Measurements from ENCODE around the gene CXCR4. TPM values are rescaled to one million over a fixed set of nuclear protein-coding genes. Genes with fewer than 3 reads are reported as not detected.

Gene CXCR4
- total RNA-seq, 1 experiment from 2014 or later: 1.3 TPM

DNA sequence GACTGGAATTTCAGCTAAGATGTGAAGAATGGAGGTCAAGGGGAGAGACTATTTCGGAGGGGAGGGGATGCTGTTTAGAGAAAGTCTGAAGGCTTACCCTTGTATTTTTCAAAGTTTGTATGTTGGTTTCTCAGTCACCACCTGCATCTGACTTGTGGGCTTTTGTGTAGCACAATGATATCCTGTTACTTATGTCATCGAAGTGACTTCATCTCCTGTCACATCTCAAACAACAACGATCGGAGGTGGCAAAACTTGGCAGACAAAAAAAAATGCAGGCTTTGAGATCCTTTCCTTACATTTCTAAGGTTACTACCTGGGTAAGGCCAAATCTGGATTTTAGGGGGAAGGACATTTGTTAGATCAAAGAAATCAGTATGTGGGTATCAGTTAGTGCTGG, 11.7 kb upstream of the CXCR4 start:
- H3K9me3 Mint-ChIP-seq: no peaks in the 10 kb centered on the region
- ChIA-PET CTCF (no interaction called here), POLR2A (no interaction called here)

More for the DNA sequence above, 11.7 kb upstream of the CXCR4 start:
- no peaks in the 10 kb centered on the region for H3K36me3 Mint-ChIP-seq
- DNase-seq (ENCODE audit: low spot score) (no peak), ATAC-seq (no peak)
- TF ChIP-seq, protein P1, sequence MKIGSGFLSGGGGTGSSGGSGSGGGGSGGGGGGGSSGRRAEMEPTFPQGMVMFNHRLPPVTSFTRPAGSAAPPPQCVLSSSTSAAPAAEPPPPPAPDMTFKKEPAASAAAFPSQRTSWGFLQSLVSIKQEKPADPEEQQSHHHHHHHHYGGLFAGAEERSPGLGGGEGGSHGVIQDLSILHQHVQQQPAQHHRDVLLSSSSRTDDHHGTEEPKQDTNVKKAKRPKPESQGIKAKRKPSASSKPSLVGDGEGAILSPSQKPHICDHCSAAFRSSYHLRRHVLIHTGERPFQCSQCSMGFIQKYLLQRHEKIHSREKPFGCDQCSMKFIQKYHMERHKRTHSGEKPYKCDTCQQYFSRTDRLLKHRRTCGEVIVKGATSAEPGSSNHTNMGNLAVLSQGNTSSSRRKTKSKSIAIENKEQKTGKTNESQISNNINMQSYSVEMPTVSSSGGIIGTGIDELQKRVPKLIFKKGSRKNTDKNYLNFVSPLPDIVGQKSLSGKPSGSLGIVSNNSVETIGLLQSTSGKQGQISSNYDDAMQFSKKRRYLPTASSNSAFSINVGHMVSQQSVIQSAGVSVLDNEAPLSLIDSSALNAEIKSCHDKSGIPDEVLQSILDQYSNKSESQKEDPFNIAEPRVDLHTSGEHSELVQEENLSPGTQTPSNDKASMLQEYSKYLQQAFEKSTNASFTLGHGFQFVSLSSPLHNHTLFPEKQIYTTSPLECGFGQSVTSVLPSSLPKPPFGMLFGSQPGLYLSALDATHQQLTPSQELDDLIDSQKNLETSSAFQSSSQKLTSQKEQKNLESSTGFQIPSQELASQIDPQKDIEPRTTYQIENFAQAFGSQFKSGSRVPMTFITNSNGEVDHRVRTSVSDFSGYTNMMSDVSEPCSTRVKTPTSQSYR (CRISPR knock-in tag; IDR thresholded peaks at IDR 0.05): no peak
- TF ChIP-seq, protein P2, sequence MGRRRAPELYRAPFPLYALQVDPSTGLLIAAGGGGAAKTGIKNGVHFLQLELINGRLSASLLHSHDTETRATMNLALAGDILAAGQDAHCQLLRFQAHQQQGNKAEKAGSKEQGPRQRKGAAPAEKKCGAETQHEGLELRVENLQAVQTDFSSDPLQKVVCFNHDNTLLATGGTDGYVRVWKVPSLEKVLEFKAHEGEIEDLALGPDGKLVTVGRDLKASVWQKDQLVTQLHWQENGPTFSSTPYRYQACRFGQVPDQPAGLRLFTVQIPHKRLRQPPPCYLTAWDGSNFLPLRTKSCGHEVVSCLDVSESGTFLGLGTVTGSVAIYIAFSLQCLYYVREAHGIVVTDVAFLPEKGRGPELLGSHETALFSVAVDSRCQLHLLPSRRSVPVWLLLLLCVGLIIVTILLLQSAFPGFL (CRISPR knock-in tag; IDR thresholded peaks at IDR 0.05; ENCODE audit: borderline replicate concordance): no peak
- TF ChIP-seq CDX4 (CRISPR knock-in tag; IDR thresholded peaks at IDR 0.05; ENCODE audit: borderline replicate concordance) (no peak), ZNF138 (CRISPR knock-in tag; conservative IDR thresholded peaks at IDR 0.05) (no peak), FOXJ3 (CRISPR knock-in tag; IDR thresholded peaks at IDR 0.05; ENCODE audit: borderline replicate concordance) (no peak), ZNF232 (CRISPR knock-in tag; IDR thresholded peaks at IDR 0.05) (no peak), TEAD1 (CRISPR knock-in tag; IDR thresholded peaks at IDR 0.05) (no peak), ZNF317 (CRISPR knock-in tag; IDR thresholded peaks at IDR 0.05; ENCODE audit: borderline replicate concordance, low read depth) (no peak), NR3C1 (CRISPR knock-in tag; conservative IDR thresholded peaks at IDR 0.05; ENCODE audit: low read depth) (no peak), GRHL2 (CRISPR knock-in tag; IDR thresholded peaks at IDR 0.05; ENCODE audit: insufficient replicate concordance, severe bottlenecking) (no peak), CREM (CRISPR knock-in tag; IDR thresholded peaks at IDR 0.05) (no peak), OVOL2 (CRISPR knock-in tag; IDR thresholded peaks at IDR 0.05; ENCODE audit: borderline replicate concordance) (no peak), ZBTB21 (CRISPR knock-in tag; IDR thresholded peaks at IDR 0.05; ENCODE audit: borderline replicate concordance) (no peak)
- TF ChIP-seq, protein P3, sequence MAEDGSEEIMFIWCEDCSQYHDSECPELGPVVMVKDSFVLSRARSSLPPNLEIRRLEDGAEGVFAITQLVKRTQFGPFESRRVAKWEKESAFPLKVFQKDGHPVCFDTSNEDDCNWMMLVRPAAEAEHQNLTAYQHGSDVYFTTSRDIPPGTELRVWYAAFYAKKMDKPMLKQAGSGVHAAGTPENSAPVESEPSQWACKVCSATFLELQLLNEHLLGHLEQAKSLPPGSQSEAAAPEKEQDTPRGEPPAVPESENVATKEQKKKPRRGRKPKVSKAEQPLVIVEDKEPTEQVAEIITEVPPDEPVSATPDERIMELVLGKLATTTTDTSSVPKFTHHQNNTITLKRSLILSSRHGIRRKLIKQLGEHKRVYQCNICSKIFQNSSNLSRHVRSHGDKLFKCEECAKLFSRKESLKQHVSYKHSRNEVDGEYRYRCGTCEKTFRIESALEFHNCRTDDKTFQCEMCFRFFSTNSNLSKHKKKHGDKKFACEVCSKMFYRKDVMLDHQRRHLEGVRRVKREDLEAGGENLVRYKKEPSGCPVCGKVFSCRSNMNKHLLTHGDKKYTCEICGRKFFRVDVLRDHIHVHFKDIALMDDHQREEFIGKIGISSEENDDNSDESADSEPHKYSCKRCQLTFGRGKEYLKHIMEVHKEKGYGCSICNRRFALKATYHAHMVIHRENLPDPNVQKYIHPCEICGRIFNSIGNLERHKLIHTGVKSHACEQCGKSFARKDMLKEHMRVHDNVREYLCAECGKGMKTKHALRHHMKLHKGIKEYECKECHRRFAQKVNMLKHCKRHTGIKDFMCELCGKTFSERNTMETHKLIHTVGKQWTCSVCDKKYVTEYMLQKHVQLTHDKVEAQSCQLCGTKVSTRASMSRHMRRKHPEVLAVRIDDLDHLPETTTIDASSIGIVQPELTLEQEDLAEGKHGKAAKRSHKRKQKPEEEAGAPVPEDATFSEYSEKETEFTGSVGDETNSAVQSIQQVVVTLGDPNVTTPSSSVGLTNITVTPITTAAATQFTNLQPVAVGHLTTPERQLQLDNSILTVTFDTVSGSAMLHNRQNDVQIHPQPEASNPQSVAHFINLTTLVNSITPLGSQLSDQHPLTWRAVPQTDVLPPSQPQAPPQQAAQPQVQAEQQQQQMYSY (CRISPR knock-in tag; IDR thresholded peaks at IDR 0.05): no peak
- TF ChIP-seq, protein P4, sequence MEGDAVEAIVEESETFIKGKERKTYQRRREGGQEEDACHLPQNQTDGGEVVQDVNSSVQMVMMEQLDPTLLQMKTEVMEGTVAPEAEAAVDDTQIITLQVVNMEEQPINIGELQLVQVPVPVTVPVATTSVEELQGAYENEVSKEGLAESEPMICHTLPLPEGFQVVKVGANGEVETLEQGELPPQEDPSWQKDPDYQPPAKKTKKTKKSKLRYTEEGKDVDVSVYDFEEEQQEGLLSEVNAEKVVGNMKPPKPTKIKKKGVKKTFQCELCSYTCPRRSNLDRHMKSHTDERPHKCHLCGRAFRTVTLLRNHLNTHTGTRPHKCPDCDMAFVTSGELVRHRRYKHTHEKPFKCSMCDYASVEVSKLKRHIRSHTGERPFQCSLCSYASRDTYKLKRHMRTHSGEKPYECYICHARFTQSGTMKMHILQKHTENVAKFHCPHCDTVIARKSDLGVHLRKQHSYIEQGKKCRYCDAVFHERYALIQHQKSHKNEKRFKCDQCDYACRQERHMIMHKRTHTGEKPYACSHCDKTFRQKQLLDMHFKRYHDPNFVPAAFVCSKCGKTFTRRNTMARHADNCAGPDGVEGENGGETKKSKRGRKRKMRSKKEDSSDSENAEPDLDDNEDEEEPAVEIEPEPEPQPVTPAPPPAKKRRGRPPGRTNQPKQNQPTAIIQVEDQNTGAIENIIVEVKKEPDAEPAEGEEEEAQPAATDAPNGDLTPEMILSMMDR (IDR thresholded peaks at IDR 0.05): no peak
- TF ChIP-seq, protein P5, sequence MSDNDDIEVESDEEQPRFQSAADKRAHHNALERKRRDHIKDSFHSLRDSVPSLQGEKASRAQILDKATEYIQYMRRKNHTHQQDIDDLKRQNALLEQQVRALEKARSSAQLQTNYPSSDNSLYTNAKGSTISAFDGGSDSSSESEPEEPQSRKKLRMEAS (CRISPR knock-in tag; IDR thresholded peaks at IDR 0.05): no peak
- TF ChIP-seq, protein P6, sequence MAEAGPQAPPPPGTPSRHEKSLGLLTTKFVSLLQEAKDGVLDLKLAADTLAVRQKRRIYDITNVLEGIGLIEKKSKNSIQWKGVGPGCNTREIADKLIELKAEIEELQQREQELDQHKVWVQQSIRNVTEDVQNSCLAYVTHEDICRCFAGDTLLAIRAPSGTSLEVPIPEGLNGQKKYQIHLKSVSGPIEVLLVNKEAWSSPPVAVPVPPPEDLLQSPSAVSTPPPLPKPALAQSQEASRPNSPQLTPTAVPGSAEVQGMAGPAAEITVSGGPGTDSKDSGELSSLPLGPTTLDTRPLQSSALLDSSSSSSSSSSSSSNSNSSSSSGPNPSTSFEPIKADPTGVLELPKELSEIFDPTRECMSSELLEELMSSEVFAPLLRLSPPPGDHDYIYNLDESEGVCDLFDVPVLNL (CRISPR knock-in tag; IDR thresholded peaks at IDR 0.05; ENCODE audit: borderline replicate concordance, low read depth): no peak
- H3K4me1 Mint-ChIP-seq: peaks cover 29% of the 10 kb centered on the region
- H3K4me3 Mint-ChIP-seq: no peak overlapping the region
- no peak overlapping the region for H3K27ac Mint-ChIP-seq
- H3K27me3 Mint-ChIP-seq (ENCODE audit: low read depth): no peaks in the 10 kb centered on the region; the same call in 1 of the 2 replicates

All from WTC11 (cell line).